Tibial nerve (tissue), 3 donors: Measurements from ENCODE around the gene TFDP2.

Experiments
- POLR2A ChIP-seq, 2 donors: fragments of 450-650 bp; IDR thresholded peaks; one replicate each; pipeline ENCODE4 v1.6.1; 2017; ENCODE audit warnings: antibody characterized with exemption in 2 of 2, mild to moderate bottlenecking in 2 of 2, moderate library complexity in 2 of 2
- TF ChIP-seq, protein P1 (sequence below), 5 experiments: fragments of 200-600 bp in 3 of 5; fragments of 450-650 bp in 2 of 5; sonication (generic) in 3 of 5; IDR thresholded peaks; one replicate each; pipeline ENCODE4 v1.5.1; 2016 to 2019; ENCODE audit warnings: antibody characterized with exemption in 5 of 5, mild to moderate bottlenecking in 3 of 5, moderate library complexity in 2 of 5

DNA sequence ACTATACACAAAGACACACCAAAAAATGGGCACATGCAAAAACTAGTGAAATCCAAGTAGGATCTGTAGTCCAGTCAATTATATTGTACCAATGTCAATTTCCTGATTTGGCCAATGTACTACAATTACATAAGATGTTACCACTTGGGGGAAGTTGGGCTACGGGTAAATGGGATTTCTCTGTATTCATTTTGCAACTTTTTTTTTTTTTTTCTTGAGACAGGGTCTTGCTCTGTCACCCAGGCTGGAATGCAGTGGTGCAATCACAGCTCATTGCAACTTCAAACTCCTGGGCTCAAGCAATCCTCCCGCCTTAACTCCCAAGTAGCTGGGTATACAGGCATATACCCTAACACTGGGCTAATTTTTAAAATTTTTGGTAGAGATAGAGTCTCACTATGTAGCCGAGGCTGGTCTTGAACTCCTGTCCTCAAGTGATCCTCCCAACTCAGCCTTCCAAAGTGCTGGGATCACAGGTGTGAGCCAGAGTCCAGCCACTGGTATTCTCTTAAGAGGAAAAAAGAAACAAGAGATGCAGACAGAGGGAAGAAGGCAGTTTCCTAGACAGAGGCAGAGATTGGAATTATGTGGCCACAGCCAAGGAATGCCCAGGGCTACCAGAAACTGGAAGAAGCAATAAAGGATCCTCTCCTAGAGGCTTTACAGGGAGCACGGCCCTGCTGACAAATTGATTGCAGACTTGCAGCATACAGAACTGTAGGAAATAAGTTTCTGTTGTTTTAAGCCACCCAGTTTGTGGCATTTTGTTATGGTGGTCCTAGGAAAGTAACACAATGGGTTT, 33.3 kb downstream of the TFDP2 start:
- TF ChIP-seq, protein P1, sequence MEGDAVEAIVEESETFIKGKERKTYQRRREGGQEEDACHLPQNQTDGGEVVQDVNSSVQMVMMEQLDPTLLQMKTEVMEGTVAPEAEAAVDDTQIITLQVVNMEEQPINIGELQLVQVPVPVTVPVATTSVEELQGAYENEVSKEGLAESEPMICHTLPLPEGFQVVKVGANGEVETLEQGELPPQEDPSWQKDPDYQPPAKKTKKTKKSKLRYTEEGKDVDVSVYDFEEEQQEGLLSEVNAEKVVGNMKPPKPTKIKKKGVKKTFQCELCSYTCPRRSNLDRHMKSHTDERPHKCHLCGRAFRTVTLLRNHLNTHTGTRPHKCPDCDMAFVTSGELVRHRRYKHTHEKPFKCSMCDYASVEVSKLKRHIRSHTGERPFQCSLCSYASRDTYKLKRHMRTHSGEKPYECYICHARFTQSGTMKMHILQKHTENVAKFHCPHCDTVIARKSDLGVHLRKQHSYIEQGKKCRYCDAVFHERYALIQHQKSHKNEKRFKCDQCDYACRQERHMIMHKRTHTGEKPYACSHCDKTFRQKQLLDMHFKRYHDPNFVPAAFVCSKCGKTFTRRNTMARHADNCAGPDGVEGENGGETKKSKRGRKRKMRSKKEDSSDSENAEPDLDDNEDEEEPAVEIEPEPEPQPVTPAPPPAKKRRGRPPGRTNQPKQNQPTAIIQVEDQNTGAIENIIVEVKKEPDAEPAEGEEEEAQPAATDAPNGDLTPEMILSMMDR (IDR thresholded peaks at IDR 0.05): no peak
- no peak for TF ChIP-seq POLR2A (IDR thresholded peaks at IDR 0.05)
